Heart left ventricle (tissue), 13 donors: Measurements from ENCODE around the gene DNAJC8.

ENCODE experiments used
- POLR2A ChIP-seq, 2 donors: fragments of 450-650 bp; IDR thresholded peaks; one replicate each; pipeline ENCODE4 v1.6.1; 2017; ENCODE audit warnings: antibody characterized with exemption in 2 of 2, mild to moderate bottlenecking in 2 of 2, moderate library complexity in 2 of 2
- TF ChIP-seq, protein P1 (sequence below), 12 donors: fragments of 200-600 bp; sonication (generic) in 4 of 12; IDR thresholded peaks; one replicate each; pipeline versions ENCODE4 v1.5.0 to v1.8.0; 2018 to 2022; ENCODE audit warnings: antibody characterized with exemption in 12 of 12, mild to moderate bottlenecking in 5 of 12
- donor health status: ischemic (EF 13 %, LVEDD 7.1; RV severe dilation, severe dysfunction).
- donor health status: DM: no; HTN: yes; CAD: no.
- donor health status: DM: no; HTN: no; CAD: no.
- donor health status: ischemic (EF 25% LVEDD 6.9; RV normal size, moderate dysfunction).
- donor health status: ischemic (EF 25% LVEDD 5.7; RV mildly dilated, moderate dysfunction).
- donor health status: ischemic (EF 35%, LVEDD 5.7; RV mildly dilated, moderate dysfunction).
- donor health status: nonischemic (EF 11% LVEDD 7.7; RV severe dilation, severe dysfunction).
- donor health status: DM: yes; HTN: yes; CAD: no.
- donor health status: PGD.
- donor health status: ischemic (EF 29% LVEDD 5.4; RV normal size, mild dysfunction).
- donor health status: nonischemic (EF 23%, LVEDD 6.1; RV moderate dilation, normal function).

DNA sequence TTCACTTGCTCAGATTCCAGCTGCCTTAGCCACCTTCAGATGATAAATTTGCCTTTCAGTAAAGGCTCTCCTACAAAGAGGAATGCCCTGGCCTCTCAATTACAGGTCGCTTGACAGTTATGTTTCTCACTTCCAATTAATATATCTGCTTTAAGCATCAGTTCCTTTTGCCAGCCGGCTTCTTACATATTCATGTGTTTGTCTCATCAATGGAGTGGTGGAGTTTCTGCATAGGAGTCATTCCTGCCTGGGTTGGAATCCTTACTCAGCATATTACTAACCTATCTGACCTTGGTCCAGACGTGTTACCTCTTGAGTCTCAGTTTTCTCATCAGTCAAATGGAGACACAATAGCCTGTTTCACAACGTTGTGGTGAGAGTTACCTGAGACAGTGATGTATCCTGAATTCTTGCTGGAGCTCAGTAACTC lies 17.1 kb upstream of the DNAJC8 start:
- TF ChIP-seq, protein P1, sequence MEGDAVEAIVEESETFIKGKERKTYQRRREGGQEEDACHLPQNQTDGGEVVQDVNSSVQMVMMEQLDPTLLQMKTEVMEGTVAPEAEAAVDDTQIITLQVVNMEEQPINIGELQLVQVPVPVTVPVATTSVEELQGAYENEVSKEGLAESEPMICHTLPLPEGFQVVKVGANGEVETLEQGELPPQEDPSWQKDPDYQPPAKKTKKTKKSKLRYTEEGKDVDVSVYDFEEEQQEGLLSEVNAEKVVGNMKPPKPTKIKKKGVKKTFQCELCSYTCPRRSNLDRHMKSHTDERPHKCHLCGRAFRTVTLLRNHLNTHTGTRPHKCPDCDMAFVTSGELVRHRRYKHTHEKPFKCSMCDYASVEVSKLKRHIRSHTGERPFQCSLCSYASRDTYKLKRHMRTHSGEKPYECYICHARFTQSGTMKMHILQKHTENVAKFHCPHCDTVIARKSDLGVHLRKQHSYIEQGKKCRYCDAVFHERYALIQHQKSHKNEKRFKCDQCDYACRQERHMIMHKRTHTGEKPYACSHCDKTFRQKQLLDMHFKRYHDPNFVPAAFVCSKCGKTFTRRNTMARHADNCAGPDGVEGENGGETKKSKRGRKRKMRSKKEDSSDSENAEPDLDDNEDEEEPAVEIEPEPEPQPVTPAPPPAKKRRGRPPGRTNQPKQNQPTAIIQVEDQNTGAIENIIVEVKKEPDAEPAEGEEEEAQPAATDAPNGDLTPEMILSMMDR (IDR thresholded peaks at IDR 0.05) = no peak
- TF ChIP-seq POLR2A (IDR thresholded peaks at IDR 0.05) = no peak
